Keratinocyte (primary cell): ENCODE measurements around the gene UBE2E1.

ENCODE experiments used
- CTCF ChIP-seq, 3 experiments: IDR thresholded peaks in 1 of 3; conservative IDR thresholded peaks in 1 of 3; optimal IDR thresholded peaks in 1 of 3; 2 replicates in 2 of 3; 3 replicates in 1 of 3; pipeline versions ENCODE3 to v1.5.1; 2011; ENCODE audit warnings: low read length in 3 of 3, mild to moderate bottlenecking in 3 of 3, moderate library complexity in 2 of 3, control low read depth in 1 of 3, inconsistent platforms in 1 of 3; ENCODE audit not compliant: insufficient read depth in 2 of 3; ENCODE audit errors: extremely low read depth in 1 of 3
- EZH2 ChIP-seq: IDR thresholded peaks from one replicate; pipeline ENCODE4 v1.6.1; 2012; ENCODE audit warnings: inconsistent platforms, mild to moderate bottlenecking, low read length, moderate library complexity

GRCh38 chr3:23835087-23835486, 29.3 kb downstream of the UBE2E1 start:
- TF ChIP-seq CTCF (optimal IDR thresholded peaks at IDR 0.05 in 1 of 3, IDR thresholded peaks at IDR 0.05 in 1 of 3, conservative IDR thresholded peaks at IDR 0.05 in 1 of 3; ENCODE audit: extremely low read depth in 1 of 3, insufficient read depth in 2 of 3, low read length in 3 of 3), result no peak
- no peak for TF ChIP-seq EZH2
